NB4 (cell line): ENCODE results near the gene TIGD7.

Source experiments
- CTCF ChIP-seq: IDR thresholded peaks from one replicate; pipeline ENCODE4 v1.5.1; 2012; ENCODE audit warnings: low read depth, low read length
- POLR2A ChIP-seq: IDR thresholded peaks from 2 replicates; pipeline ENCODE4 v1.6.1; 2011; ENCODE audit warnings: mild to moderate bottlenecking; ENCODE audit not compliant: insufficient read length; ENCODE audit errors: extremely low read depth

DNA sequence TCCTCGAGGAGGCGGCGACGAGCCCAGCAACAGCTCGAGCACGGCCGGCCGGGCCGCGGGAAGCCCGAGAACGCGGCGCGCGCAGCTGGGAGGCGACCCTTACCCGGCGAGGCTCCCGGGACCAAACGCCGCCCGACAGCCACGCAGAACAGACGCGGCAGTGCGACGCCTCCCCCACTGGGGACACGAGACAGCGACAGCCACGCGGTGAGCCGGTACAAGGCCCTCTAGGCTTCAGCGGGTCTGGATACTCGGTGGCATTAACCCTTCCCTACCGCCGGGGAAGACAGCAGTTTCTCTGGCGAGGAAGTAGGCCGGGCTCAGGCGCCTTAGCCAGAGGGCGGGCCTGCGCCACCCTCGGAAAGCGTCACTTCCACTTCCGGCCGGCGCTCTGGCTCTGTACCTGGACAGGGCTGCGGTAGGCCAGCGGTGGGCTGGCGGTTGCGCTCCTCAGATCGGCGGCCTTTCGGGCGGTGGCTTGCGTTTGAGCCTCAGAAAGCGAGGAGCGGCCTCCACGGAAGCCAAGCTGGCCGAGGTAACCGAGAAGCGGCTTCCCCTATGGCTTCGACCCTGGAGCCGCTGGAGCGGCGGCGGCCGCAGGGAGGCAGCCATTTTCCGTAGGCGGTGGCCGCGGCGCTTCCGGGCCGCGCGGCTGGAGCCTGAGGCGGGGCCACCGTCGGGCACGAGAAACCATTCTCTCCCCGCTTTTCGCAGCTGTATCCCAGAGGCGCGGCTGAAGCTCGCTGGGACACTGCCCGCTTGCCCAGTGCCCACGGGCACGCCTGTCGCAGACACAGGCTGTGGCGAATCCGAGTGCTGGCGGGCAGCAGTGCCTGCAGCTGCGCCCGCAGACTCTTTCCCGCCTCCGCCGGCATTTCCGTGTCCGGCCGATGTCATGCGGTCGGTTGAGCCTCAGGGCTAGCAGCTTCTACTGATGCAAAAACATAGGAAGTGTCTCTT lies at the start of gene TIGD7, which contains the start of gene ZNF75A:
- peak; percentile 73 for TF ChIP-seq POLR2A
- TF ChIP-seq CTCF = no peak
